WERI-Rb-1 (cell line): Measurements from ENCODE around the gene PDGFC.

Experiments
- DNase-seq: peaks from one replicate; pipeline ENCODE4 v3.0.0-alpha.2; 2020
- H3K27ac ChIP-seq: fragments of 250-450 bp; sonication (Bioruptor Pico); 2 replicates; pipeline ENCODE4 v1.5.1; 2020; ENCODE audit warnings: mild to moderate bottlenecking, moderate library complexity
- H3K27me3 ChIP-seq: fragments of 250-450 bp; sonication (Bioruptor Pico); 2 replicates; pipeline ENCODE4 v1.5.1; 2021; ENCODE audit warnings: mild to moderate bottlenecking, low read depth, moderate library complexity; ENCODE audit not compliant: insufficient read depth, severe bottlenecking
- H3K36me3 ChIP-seq: fragments of 250-450 bp; sonication (Bioruptor Pico); 2 replicates; pipeline ENCODE4 v1.5.1; 2020; ENCODE audit warnings: mild to moderate bottlenecking, moderate library complexity
- H3K4me3 ChIP-seq: 2 replicates; pipeline ENCODE4 v1.5.1; 2011; ENCODE audit warnings: low read depth, mild to moderate bottlenecking, control low read depth, low read length
- H3K9me3 ChIP-seq: fragments of 250-450 bp; sonication (Bioruptor Pico); 2 replicates; pipeline ENCODE4 v1.5.1; 2021; ENCODE audit warnings: mild to moderate bottlenecking, moderate library complexity; ENCODE audit not compliant: severe bottlenecking
- CTCF ChIP-seq: IDR thresholded peaks from 2 replicates; pipeline ENCODE4 v1.5.1; 2011; ENCODE audit warnings: low read depth, mild to moderate bottlenecking, control low read depth, inconsistent platforms, low read length

The PDGFC gene

GRCh38 chr4:156779774-156780173, 191.8 kb downstream of the PDGFC start:
- TF ChIP-seq CTCF = no peak
- no peaks in the 10 kb centered on the region for H3K9me3 ChIP-seq
- H3K36me3 ChIP-seq = no peaks in the 10 kb centered on the region
- H3K4me3 ChIP-seq = no peak overlapping the region
- H3K27me3 ChIP-seq = no peaks in the 10 kb centered on the region
- no peak for DNase-seq
- no peak overlapping the region for H3K27ac ChIP-seq

- Histone ChIP-seq H3K4me3 (no peak overlapping the region), H3K27me3 (no peaks in the 10 kb centered on the region), H3K36me3 (no peaks in the 10 kb centered on the region), H3K9me3 (no peaks in the 10 kb centered on the region), H3K27ac (no peak overlapping the region)
- no peak for TF ChIP-seq CTCF
- DNase-seq = no peak
Measured at GRCh38 chr4:156779042-156779441, 192.6 kb downstream of the PDGFC start.

- Histone ChIP-seq H3K27ac (no peak overlapping the region), H3K27me3 (no peaks in the 10 kb centered on the region), H3K9me3 (no peaks in the 10 kb centered on the region), H3K36me3 (no peaks in the 10 kb centered on the region), H3K4me3 (no peak overlapping the region)
- TF ChIP-seq CTCF = no peak
- no peak for DNase-seq
Measured at GRCh38 chr4:156778606-156779005, 193.0 kb downstream of the PDGFC start.

- Histone ChIP-seq H3K27me3 (no peaks in the 10 kb centered on the region), H3K36me3 (no peaks in the 10 kb centered on the region), H3K27ac (no peak overlapping the region)
Measured at GRCh38 chr4:156778093-156778492, 193.5 kb downstream of the PDGFC start.

GRCh38 chr4:156775813-156776212, 195.8 kb downstream of the PDGFC start:
- H3K27me3 ChIP-seq = no peaks in the 10 kb centered on the region
- no peak for DNase-seq
- no peak overlapping the region for H3K4me3 ChIP-seq
- TF ChIP-seq CTCF = no peak
- no peaks in the 10 kb centered on the region for H3K9me3 ChIP-seq
- H3K27ac ChIP-seq = no peak overlapping the region
- no peaks in the 10 kb centered on the region for H3K36me3 ChIP-seq

More at GRCh38 chr4:156778093-156778492, 193.5 kb downstream of the PDGFC start:
- Histone ChIP-seq H3K4me3 (no peak overlapping the region), H3K9me3 (no peaks in the 10 kb centered on the region)
- DNase-seq = no peak
- no peak for TF ChIP-seq CTCF

- DNase-seq = no peak
- Histone ChIP-seq H3K27ac (no peak overlapping the region), H3K9me3 (no peaks in the 10 kb centered on the region), H3K4me3 (no peak overlapping the region), H3K27me3 (no peaks in the 10 kb centered on the region), H3K36me3 (no peaks in the 10 kb centered on the region)
- TF ChIP-seq CTCF = no peak
Measured at GRCh38 chr4:156774422-156774821, 197.2 kb downstream of the PDGFC start.
